Choroid plexus epithelial cell (primary cell): ENCODE measurements around the gene MRPL12.

Source experiments
- DNase-seq: peaks from one replicate; pipeline ENCODE4 v3.0.0-alpha.2; 2010; ENCODE audit warnings: low read depth
- H3K4me3 ChIP-seq: 2 replicates; pipeline ENCODE4 v1.5.1; 2011; ENCODE audit warnings: low read depth, mild to moderate bottlenecking, control low read depth, low read length, moderate library complexity
- CTCF ChIP-seq: conservative IDR thresholded peaks from 2 replicates; pipeline ENCODE4 v1.5.1; 2011; ENCODE audit warnings: low read depth, mild to moderate bottlenecking, control low read depth, inconsistent platforms, low read length, moderate library complexity

MRPL12 gene

GRCh38 chr17:81702934-81703746 lies at the start of gene MRPL12:
Gene MRPL12, plus strand, starts transcription at chr17:81703367. Its CDS starts 135 bp downstream, at chr17:81703502.
- no peak for TF ChIP-seq CTCF
- peak; percentile 93 for DNase-seq
- H3K4me3 ChIP-seq, result peak within 1 kb of the TSS; percentile 92

- TF ChIP-seq CTCF, result no peak
- DNase-seq, result no peak
- no peak overlapping the region for H3K4me3 ChIP-seq
Measured at GRCh38 chr17:81655378-81656117, 47.6 kb upstream of the MRPL12 start.

- no peak for DNase-seq
- H3K4me3 ChIP-seq, result no peak within 1 kb of the TSS
- no peak for TF ChIP-seq CTCF
Measured at GRCh38 chr17:81656118-81656743, 46.9 kb upstream of the MRPL12 start, which contains the start of gene PDE6G. Gene PDE6G, minus strand, starts transcription at chr17:81656542. Its CDS starts 3,237 bp downstream, at chr17:81653305.

GRCh38 chr17:81656835-81657234 lies 46.3 kb upstream of the MRPL12 start:
- H3K4me3 ChIP-seq, result no peak overlapping the region
- no peak for TF ChIP-seq CTCF
- no peak for DNase-seq

- DNase-seq, result no peak
- no peak overlapping the region for H3K4me3 ChIP-seq
Measured at GRCh38 chr17:81659038-81659437, 44.1 kb upstream of the MRPL12 start.

GRCh38 chr17:81660441-81660840 lies 42.7 kb upstream of the MRPL12 start:
- no peak for TF ChIP-seq CTCF
- H3K4me3 ChIP-seq, result no peak overlapping the region
- DNase-seq, result no peak

More at GRCh38 chr17:81659038-81659437, 44.1 kb upstream of the MRPL12 start:
- no peak for TF ChIP-seq CTCF
